NCI-H146 treated with DMSO at 0.1 percent for 48 hours (cell line): Measurements from ENCODE around the gene DNAJB1.
"Not testable (repeated sequence)": the region's sequence is repeated elsewhere in the genome, so short reads cannot be mapped to it uniquely, and the experiment has no call there.

Experiments used
- DNase-seq: peaks from one replicate; lab custom pipeline; 2025; ENCODE audit not compliant: unreplicated experiment; lab: John Stamatoyannopoulos, UW

Gene DNAJB1

DNA sequence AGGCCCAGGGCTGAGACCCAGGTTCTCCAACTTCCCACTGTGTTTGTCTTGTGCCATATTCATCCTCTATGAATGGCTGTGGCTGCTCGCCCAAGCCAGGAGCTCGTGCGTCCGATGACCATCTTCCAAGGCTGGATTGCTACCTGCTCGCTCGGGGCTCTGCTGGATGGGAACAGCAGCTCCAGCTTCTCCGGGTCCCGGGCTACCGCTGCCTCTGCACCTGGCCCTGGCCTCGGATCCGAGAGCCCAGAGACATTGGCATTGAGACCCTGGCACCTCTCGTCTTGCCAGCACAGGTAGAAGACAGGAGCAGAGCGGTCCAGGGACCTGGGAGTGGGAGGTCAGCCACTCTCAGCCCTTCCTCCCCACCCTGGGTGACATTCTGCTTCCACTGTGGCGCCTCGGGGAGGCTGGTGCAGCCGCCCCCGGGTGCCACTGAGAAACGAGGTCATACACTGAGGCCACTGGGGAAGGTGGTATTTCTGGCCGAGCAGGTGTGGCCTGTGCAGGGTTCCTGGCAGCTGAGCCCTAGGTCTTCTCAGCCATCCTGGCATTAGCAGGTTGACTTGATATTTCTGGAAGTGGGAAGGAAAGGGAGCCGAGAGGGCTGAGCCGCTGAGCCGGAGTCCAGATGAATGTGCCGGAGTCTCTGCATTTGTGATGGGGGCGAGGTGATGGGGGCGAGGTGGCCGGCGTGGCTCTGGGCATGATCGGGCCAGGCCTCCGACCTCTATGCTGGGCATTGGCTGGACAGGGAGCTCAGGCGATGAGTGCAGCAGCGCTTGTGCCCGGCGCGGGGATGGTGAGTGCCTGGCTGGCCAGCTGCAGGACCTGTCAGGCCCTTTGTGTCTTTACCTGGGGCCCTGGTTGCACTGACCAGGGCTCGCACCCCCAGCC lies 35.1 kb upstream of the DNAJB1 start:
- DNase-seq: no peak

DNA sequence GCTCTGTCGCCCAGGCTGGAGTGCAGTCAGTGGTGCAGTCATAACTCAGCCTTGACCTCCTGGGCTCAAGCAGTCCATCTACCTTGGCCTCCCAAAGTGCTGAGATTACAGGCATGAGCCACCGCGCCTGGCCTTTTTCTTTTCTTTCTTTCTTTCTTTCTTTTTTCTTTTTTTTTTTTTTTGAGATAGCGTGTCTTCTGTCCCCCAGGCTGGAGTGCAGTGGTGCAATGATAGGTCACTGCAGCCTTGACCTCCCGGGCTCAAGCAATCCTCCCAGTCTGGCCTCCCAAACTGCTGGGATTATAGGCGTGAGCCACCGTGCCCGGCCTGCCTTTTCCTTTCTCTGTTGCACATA lies 33.8 kb upstream of the DNAJB1 start:
- DNase-seq: not testable (repeated sequence)

DNA sequence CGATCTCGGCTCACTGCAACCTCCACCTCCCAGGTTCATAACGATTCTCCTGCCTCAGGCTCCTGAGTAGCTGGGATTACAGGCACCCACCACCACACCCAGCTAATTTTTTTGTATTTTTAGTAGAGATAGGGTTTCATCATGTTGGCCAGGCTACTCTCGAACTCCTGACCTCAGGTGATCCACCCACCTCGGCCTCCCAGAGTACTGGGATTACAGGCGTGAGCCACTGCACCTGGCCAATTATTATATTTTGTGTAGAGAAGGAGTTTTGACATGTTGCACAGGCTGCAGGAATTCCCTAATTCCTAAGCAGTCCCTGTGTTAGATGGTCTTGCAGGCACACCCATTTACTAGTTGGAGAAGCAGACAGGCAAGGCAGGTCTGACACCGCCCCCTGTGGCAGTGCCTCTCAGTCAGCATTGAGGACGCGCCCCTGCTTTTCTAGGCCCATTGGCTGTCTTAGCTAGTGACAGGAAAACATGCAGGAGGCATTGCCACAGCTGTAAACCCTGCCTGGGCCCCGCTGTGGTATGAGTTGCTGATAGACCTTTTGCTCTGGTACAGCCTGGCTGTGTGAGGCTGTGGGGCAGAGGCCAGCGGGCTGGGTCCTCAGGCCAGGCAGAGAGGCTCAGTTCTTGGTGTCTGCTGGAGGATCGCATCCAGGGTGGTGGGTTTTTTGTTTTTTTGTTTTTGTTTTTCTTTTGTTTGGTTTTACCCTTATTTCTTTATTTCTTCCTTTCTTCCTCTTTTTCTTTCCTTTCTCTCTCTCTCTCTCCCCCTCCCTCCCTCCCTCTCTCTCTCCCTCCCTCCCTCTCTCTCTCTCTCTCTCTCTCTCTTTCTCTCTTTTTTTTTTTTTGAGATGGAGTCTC lies 33.2 kb upstream of the DNAJB1 start:
- not testable (repeated sequence) for DNase-seq

DNA sequence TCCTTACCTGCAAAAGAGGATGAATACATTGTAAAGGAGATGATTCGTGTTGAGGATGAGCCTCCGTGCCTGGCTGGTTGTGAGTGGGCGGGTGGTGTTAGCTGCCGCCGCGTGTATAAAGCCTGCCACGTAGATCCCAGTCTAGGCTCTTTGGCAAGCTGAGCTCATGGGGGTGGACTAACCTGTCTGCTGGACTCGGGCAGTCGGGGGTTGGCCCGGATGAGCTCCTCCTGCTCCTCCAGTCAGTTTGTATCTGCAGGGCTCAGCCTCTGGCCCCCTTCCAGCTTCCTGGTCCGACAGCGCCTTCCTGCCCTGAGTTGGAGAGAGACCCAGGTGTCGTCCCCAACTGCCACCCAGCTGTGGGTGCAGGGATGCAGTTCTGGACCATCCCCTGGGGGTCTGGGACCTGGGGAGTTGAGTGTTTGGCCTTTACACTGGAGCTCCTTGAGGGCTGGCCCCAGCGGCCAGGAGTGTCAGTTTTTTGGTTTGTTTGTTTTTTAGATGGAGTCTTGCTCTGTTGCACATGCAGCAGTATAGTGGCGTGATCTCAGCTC lies 32.1 kb upstream of the DNAJB1 start:
- no peak for DNase-seq

DNA sequence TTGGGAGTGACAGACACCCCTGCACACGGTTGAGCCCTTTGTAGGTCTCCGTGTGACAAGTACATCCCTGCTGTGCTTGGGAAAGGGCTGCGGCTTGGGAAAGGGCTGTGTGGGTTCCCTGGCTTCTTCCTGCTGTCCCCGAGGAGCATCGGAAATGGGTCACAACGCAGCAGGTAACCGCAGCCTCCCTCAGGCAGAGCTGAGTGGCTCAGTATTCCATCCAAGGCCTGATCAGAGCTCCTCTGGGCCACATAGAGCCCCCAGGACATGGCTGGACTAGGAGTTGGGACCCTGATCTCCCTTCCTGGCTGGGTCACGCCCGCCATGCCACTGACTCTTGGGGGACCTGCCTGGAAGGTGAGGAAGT lies 27.5 kb upstream of the DNAJB1 start:
- DNase-seq: no peak

DNA sequence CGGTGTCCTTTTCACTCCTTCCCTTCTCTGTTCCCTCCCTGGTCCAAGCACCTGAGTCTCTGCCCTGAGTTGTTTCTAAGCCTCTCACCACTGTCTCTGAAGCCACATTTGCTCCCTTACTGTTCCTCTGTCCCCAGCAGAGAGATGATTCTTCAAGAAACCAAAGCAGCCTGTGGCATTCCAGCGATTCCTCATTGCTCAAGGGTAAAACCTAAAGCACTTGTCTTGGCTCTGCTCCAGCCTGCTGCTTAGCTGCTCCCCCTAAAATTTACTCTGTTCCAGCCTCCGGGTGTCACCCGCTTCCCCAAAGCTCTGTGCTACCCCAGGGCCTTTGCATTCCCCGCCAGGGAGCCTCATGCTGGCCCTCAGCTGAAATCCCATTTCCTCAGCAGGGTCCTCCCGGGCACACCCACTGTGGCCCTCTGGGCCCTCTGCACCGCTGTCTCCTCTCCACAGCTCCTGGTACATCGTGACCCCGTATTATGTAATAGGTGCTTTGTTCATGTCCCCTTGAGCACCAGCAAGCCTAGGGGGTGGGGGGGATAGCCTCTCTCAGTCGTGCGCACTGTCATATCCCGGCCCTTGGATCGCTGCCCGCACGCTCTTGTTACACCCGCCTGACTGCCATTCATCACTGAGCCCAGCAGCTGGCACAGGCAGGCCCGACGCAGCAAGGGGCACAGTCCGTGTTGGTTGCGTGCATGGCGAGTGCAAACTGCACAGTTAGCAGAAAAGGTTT lies 26.9 kb upstream of the DNAJB1 start:
- DNase-seq: no peak

DNA sequence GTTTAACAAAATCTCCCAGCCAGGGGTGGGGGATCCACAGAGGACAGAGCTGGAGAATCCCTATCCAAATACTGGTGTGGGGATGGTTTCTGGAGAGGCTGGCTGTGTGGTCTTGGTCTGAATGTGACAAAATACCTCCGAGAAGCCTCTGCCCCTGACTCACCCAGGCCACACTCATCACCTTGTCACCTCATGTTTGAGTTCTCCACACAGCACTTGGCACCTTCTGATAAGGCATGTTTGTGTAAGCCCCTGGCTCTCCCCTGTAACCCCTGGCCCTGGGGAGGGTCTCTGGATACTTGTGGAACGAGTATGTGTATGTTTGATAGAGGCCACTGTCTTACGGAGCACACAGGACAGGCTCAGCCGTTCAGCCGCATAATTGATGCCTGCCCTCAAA lies 25.9 kb upstream of the DNAJB1 start:
- DNase-seq: no peak

DNA sequence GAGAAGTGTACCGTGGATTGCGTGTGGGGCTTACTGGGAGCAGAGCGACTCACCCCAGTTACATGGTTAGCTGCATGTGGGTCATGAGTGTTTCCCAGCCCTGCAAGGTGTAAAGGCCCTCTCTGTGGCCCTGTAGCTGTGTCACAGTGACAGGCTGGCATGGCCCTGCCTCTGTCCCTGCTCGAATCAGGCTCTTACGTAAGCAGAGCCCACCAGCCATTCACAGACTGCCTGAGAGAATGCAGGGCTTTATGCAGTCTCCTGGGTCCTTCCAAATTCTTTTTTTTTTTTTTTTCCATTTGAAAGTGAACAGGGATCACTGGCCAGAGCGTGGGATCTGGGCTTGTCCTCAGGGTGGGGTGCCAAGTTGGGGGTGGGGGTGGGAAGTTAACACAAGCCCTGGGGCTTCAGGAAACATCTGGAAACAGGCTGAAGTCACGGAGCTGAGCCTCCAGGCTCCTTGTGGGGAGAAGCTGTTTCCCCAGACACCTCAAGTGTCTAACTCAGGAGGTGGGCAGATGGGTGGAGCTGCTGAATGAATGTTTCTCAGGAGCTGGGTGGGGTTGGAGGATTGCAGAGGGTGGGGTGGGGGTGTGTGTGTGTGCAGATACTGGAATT lies 24.6 kb upstream of the DNAJB1 start:
- DNase-seq: no peak

DNA sequence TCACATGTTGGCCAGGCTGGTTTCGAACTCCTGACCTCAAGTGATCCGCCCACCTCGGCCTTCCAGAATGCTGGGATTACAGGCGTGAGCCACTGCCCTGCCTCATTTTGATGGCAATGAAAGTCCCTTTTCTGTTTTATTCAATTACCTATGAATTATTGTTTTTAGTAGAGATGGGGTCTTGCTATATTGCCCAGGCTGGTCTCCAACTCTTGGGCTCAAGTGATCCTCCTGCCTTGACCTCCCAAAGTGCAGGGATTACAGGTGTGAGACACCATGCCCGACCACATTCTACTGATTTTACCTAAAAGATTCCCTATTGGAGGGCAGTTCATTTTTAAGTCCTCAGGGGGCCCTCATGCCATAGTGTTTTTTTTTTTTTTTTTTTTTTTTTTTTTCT lies 23.8 kb upstream of the DNAJB1 start:
- not testable (repeated sequence) for DNase-seq

DNA sequence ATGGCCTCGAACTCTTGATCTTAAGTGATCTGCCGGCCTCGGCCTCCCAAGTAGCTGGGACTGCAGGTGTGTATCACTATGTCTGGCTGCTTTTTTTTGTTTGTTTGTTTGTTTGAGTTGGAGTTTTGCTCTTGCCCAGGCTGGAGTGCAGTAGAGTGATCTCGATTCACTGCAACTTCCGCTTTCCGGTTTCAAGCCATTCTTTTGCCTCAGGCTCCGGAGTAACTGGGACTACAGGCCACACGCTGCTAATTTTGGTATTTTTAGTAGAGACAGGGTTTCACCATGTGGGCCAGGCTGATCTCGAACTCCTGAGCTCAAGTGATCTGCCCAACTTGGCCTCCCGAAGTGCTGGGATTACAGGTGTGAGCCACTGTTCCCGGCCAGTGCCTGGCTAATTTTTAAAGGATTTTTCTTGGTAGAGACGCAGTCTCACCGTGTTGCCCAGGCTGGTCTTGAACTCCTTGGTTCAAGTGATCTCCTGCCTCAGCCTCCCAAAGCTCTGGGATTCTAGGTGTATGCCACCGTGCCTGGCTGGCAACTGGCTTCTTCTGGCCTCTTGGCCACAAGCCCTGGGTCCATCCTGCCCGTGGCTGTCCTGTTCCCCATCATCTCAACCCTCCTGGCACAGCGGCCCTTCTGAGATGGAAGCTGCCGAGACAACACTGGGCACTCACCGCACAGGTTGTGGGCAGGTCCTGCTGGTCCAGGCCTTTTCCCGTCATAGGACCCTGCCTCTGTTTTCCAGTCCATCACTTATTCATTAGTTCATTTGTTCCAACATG lies 22.7 kb upstream of the DNAJB1 start:
- DNase-seq: no peak

DNA sequence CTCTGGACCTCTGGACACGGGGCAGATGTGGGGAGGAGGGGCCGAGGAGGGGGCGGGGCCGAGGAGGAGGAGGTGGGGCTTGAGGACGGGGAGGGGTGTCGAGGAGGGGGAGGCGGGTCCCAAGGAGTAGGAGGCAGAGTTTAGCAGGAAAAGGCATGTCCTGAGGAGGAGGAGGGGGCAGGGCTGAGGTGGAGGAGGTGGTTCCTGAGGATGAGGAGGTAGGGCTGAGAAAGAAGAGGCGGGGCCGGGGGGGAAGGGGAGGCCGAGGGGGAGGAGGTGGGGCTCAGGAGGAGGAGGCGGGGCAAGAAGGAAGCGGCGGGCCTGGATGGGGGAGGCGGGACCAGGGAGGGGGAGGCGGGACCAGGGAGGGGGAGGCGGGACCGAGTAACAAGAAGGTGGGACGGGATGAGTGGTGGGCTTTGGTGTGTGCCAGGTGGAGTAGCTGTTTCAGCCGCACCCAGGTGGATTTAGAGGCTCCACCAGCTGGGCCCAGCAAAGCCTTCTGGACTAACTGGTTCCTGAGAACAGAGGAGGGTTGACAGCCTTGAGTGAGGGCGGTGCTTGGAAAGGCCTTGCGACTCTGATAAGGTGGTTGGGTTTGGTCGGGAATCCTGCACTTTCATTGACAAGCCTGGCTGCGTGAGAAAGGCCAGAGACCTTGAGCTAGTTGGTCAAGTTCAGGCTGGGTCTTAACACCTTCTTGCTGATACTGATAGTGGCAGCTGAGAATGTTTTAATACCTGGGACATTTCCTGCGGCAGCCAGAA lies 18.9 kb upstream of the DNAJB1 start:
- no peak for DNase-seq

DNA sequence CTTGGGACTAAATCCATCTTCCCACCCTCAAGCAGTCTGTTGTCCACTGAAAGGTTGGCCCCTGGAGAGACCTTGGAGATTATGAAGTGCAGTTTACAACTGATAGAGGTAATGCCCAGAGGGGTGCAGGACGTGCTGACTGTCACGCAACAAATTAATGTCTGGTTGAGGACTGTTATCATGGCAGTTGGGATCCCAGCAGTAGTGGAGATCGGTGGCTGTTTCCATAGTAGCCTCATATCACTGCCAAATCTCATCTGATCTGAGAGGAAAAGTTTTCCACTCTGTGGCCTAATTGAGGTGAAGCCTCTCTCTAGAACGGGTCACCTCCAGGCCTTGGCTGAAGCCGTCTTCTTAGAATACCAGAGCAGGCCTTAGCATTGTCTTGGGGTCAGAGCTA lies 15.3 kb upstream of the DNAJB1 start:
- DNase-seq: no peak

DNA sequence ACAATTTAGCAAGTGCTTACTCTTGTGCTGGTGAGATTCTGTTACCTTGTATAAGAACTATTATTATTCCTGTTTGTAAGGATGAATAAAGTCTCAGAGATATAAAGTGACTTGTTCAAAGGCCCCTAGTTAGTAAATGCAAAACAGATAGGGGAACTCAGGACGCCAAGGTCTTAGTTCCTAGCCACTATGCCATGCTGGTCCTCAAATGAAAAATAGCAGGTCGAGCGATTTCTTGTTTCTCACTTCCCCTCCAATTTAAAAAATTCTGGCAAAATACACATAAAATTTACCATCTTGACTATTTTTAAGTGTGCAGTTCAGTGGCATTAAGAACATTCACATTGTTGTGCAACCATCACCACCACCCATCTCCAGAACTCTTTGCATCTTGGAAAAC lies 12.3 kb upstream of the DNAJB1 start:
- DNase-seq: no peak

DNA sequence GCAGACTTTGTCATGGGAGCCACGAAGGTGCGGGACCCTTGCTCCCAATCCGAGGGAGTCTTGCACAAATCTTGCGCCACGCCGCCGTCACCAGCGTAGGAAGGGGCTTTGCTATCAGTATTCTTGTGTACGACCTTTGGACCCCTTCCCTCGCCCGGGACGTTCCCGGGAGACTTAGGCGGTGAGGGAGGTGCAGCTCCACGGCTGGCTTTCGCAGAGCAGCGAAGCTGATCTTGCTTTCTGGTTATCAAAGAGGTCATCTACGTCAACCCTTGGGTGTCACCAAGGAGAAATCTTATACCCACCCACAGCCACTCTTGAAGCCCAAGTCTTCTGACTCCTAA lies 11.8 kb upstream of the DNAJB1 start:
- DNase-seq: no peak

DNA sequence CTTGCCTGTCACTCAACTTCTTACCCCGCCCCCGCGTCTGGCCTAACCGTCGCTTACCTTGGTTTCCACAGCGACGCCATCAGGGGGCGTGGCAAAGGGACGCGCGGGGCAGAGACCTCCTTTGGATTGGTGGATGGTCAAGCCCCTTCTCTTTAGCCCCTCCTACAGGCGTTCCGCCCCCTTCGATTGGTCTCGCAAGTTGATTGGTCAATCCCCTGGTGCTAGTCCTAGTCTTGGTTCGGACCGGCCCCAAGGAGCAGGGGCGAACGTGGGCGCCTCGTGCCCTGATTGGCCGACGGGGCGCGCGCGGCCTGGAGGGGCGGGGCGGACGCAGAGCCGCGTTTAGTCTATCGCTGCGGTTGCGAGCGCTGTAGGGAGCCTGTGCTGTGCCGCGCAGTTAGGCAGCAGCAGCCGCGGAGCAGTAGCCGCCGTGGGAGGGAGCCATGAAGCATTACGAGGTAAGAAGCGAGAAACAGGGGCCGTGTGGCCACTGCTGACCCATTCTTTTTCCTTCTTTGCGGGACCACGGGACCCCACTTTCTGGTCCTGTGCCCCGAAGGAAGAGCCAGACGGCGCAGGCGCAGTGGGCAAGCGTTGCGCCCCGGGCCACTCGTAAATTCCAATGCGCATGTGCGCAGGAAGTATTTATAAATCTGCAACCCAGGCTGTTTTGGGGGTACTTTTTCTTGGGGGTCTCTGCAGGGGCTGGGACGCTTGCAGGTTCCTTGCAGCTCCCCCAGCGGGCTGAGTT lies 11.2 kb upstream of the DNAJB1 start, which contains the start of gene TECR:
Gene TECR, plus strand, starts transcription at position 341 of the 751 bp plus-strand sequence. Its CDS starts 103 bp downstream, at position 444.
- peak; percentile 99 for DNase-seq

DNA sequence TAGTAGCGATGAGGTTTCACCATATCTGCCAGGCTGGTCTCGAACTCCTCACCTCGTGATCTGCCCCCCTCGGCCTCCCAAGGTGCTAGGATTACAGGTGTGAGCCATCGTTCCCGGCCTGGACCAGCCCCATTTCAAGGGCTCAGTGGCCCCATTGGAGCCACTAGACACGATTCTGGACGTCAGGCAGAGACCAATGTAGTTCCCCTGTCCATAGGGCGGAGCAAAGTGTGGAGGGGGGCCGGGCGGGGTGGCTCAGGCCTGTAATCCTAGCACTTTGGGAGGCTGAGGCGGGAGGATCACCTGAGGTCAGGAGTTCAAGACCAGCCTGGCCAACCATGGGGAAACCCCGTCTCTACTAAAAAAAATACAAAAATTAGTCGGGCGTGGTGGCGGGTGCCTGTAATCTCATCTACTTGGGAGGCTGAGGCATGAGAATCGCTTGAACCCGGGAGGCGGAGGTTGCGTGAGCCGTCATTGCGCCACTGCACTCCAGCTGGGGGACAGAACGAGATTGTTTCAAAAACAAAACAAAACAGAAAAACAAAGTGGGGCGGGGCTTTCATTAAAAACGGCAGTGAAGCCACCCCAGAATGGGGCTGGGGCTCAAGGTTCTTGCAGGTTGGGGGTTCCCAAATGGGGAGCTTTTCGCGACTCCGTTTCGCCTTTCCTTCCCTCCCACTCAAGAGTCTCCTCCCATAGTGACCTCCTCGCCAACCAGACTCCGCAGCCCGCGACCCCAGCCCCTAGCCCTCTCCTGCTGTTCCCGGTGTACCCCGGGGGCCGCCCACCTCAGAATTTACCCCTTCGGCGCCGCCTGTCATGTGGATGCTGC lies 10.4 kb upstream of the DNAJB1 start:
- DNase-seq: no peak

DNA sequence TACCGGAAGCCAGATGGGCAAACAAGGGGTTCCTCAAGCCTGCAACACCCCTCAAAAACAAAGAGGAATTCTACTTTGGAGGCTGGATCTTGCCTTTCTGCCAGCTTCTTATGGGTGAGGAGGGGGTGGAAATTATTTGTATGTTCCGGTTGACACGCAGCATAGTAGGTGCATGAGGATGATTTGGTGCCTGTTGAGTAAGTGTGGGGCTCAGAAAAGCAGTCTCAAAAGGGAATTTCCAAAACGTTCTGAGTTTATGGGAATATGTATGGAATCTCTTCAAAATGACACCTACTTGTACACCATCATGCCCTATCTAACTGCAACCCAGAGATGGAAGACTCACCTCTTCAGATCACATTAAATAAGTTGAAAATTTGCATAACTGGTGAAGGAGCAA lies 8.2 kb upstream of the DNAJB1 start:
- no peak for DNase-seq

DNA sequence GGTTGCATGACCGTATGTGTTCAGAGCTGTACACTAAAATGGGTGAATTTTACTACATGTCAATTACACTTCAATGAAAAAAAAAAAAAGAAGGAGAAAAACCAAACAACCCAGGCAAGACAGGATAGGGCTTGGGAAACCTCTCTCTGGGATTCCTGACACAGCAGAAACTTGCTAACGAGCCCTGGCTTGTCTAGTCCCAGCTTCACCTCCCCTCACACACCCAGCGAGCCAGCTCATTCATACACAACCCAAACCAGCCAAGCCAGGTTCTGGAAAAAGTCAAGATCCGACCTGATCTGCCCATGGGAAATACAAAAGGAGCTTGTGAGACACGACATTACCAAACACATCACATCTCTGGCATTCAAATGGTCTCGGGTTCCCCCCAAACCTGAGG lies 7.5 kb upstream of the DNAJB1 start:
- DNase-seq: no peak
